ENCODE measurements around the gene FARS2. TPM values are rescaled to one million over a fixed set of nuclear protein-coding genes. Genes with fewer than 3 reads are reported as not detected.

The FARS2 gene
- total and polyA plus RNA-seq, 2 donors (not counting 3 experiments of a cell fraction or from before 2014, with no cell fraction given): 20.2 to 20.5 TPM

- FAIRE-seq (no peak), DNase-seq (ENCODE audit: low read depth, low spot score) (no peak)
- ChIA-PET POLR2A (no interaction called here), CTCF (interaction anchor here (1.3 to 2.0 kb wide), 3 partner anchors 12 to 48 kb away, joined by 4 to 11 read pairs (median 5); no protein-coding TSS in a partner anchor)
- BruUV-seq (replicated peaks): no TSS peak
- dilution Hi-C loops (cut with MboI; ENCODE audit: extremely low pct_ligation_motif_present, low sequenced_read_pairs): no loop called here
- H3K4me3 ChIP-seq (replicated peaks in 1 of 3; ENCODE audit: insufficient read depth in 1 of 3, low read depth in 1 of 3, low read length in 3 of 3): no peak overlapping the region
- no peaks in the 10 kb centered on the region for H3K36me3 ChIP-seq (ENCODE audit: control insufficient read depth in 2 of 2, extremely low read depth in 1 of 2, insufficient read depth in 2 of 2, low read length in 2 of 2)
- H3K79me2 ChIP-seq (ENCODE audit: control insufficient read depth, insufficient read depth, low read length): no peaks in the 10 kb centered on the region
- TF ChIP-seq FOS (IDR thresholded peaks at IDR 0.05; ENCODE audit: borderline replicate concordance, insufficient read depth, low read length): no peak
- no peak for TF ChIP-seq MYC (IDR thresholded peaks at IDR 0.05; ENCODE audit: low read depth, low read length)
- TF ChIP-seq POLR2AphosphoS5 (IDR thresholded peaks at IDR 0.05; ENCODE audit: insufficient read depth, low read depth, low read length): no peak
- TF ChIP-seq, protein P1, sequence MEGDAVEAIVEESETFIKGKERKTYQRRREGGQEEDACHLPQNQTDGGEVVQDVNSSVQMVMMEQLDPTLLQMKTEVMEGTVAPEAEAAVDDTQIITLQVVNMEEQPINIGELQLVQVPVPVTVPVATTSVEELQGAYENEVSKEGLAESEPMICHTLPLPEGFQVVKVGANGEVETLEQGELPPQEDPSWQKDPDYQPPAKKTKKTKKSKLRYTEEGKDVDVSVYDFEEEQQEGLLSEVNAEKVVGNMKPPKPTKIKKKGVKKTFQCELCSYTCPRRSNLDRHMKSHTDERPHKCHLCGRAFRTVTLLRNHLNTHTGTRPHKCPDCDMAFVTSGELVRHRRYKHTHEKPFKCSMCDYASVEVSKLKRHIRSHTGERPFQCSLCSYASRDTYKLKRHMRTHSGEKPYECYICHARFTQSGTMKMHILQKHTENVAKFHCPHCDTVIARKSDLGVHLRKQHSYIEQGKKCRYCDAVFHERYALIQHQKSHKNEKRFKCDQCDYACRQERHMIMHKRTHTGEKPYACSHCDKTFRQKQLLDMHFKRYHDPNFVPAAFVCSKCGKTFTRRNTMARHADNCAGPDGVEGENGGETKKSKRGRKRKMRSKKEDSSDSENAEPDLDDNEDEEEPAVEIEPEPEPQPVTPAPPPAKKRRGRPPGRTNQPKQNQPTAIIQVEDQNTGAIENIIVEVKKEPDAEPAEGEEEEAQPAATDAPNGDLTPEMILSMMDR (IDR thresholded peaks at IDR 0.05; ENCODE audit: extremely low read depth in 1 of 2, insufficient read depth in 1 of 2, low read depth in 1 of 2, low read length in 2 of 2): no peak
- TF ChIP-seq GATA2 (IDR thresholded peaks at IDR 0.05; ENCODE audit: insufficient read depth, insufficient read length, low read depth, low read length): no peak
- no peak for TF ChIP-seq JUN (IDR thresholded peaks at IDR 0.05; ENCODE audit: borderline replicate concordance, insufficient read depth, insufficient read length, low read depth)
- TF ChIP-seq POLR2A (IDR thresholded peaks at IDR 0.05; ENCODE audit: low read depth, low read length): no peak
- TF ChIP-seq EZH2 (IDR thresholded peaks at IDR 0.05; ENCODE audit: borderline replicate concordance, low read depth, low read length, severe bottlenecking): no peak
- no peak for TF ChIP-seq MAX (IDR thresholded peaks at IDR 0.05; ENCODE audit: insufficient read depth, insufficient read length)
- no peaks in the 10 kb centered on the region for H3K27me3 ChIP-seq (ENCODE audit: control insufficient read depth in 2 of 2, insufficient read depth in 2 of 2, low read length in 2 of 2)
- no peak overlapping the region for H3K4me2 ChIP-seq (ENCODE audit: insufficient read depth, low read length)
- intact Hi-C loops (cut with micrococcal nuclease): no loop called here
- no peak overlapping the region for H3K9ac ChIP-seq (replicated peaks; ENCODE audit: extremely low read depth, insufficient read depth, low read length)
- no peaks in the 10 kb centered on the region for H3K9me3 ChIP-seq (replicated peaks; ENCODE audit: control insufficient read depth, insufficient read depth, low read length)
- no peaks in the 10 kb centered on the region for H4K20me1 ChIP-seq (replicated peaks; ENCODE audit: control insufficient read depth, extremely low read depth, insufficient read depth, low read length)
- no peak overlapping the region for H2AFZ ChIP-seq (ENCODE audit: low read depth, low read length)
- H3K9me1 ChIP-seq (replicated peaks; ENCODE audit: control insufficient read depth, extremely low read depth, insufficient read depth, low read length): no peaks in the 10 kb centered on the region
- H3K27ac ChIP-seq (ENCODE audit: insufficient read depth, low read depth, low read length): no peak overlapping the region
- no peaks in the 10 kb centered on the region for H3K4me1 ChIP-seq (ENCODE audit: control insufficient read depth, extremely low read depth, insufficient read depth, low read length)
Measured at GRCh38 chr6:5518936-5519491, 257.7 kb downstream of the FARS2 start.
